Stomach (tissue), 4 donors: Measurements from ENCODE around the gene TMED7.

Source experiments
- CTCF ChIP-seq, 7 experiments: fragments of 450-650 bp in 4 of 7; fragments of 200-600 bp in 3 of 7; sonication (generic) in 3 of 7; IDR thresholded peaks; one replicate each; pipeline ENCODE4 v1.5.1; 2016 to 2019; ENCODE audit warnings: antibody characterized with exemption in 7 of 7, control low read depth in 2 of 7, mild to moderate bottlenecking in 1 of 7
- POLR2AphosphoS5 ChIP-seq, 3 donors: sonication (generic); formaldehyde crosslinking; IDR thresholded peaks; one replicate each; pipeline ENCODE4 v1.6.1; 2016; ENCODE audit warnings: antibody characterized with exemption in 3 of 3

- TF ChIP-seq POLR2AphosphoS5 (IDR thresholded peaks at IDR 0.05) (no peak), CTCF (IDR thresholded peaks at IDR 0.05) (no peak)
These were observed 41.3 kb downstream of the TMED7 start for GRCh38 chr5:115584501-115584900.
